WTC11 (cell line): ENCODE data around the gene UBAP2L. TPM values are rescaled to one million over a fixed set of nuclear protein-coding genes. Genes with fewer than 3 reads are reported as not detected.

ENCODE experiments used
- ATAC-seq: fragments of 200-7000 bp; cut with Tn5 transposase; 2 replicates; pipeline ENCODE4 v1.10.0; 2021; ENCODE audit warnings: mild to moderate bottlenecking, moderate library complexity
- CTCF ChIA-PET: fragments of 300-600 bp; sonication (Branson Sonifier 250); formaldehyde crosslinking; loops from one replicate; lab custom pipeline; 2021; ENCODE audit warnings: antibody characterized with exemption; lab: Charles Lee
- POLR2A ChIA-PET: fragments of 350-600 bp; sonication (Branson Sonifier 250); formaldehyde crosslinking; loops from one replicate; lab custom pipeline; 2021; ENCODE audit warnings: antibody characterized with exemption; lab: Charles Lee
- DNase-seq: peaks from one replicate; pipeline ENCODE4 v3.0.0; 2021; ENCODE audit warnings: low spot score
- H3K27ac Mint-ChIP-seq: 2 replicates; pipeline ENCODE4 v1.8.0; 2021; ENCODE audit warnings: mixed read lengths
- H3K27me3 Mint-ChIP-seq: 2 replicates; pipeline ENCODE4 v1.8.0; 2021; ENCODE audit warnings: low read depth, mild to moderate bottlenecking, moderate library complexity, mixed read lengths
- H3K36me3 Mint-ChIP-seq: 2 replicates; pipeline ENCODE4 v1.8.0; 2021; ENCODE audit warnings: mixed read lengths
- H3K4me1 Mint-ChIP-seq: 2 replicates; pipeline ENCODE4 v1.8.0; 2022; ENCODE audit warnings: mixed read lengths
- H3K4me3 Mint-ChIP-seq: 2 replicates; pipeline ENCODE4 v1.8.0; 2021; ENCODE audit warnings: mild to moderate bottlenecking, moderate library complexity, mixed read lengths
- H3K9me3 Mint-ChIP-seq: 2 replicates; pipeline ENCODE4 v1.8.0; 2021; ENCODE audit warnings: mixed read lengths
- ATF2 ChIP-seq: sonication (generic); formaldehyde crosslinking; IDR thresholded peaks from 2 replicates; pipeline ENCODE4 v1.8.1; 2022; ENCODE audit warnings: low read depth, missing genetic modification reagents, borderline replicate concordance
- ATF3 ChIP-seq: sonication (generic); formaldehyde crosslinking; conservative IDR thresholded peaks from 2 replicates; pipeline ENCODE4 v1.8.1; 2022; ENCODE audit warnings: mild to moderate bottlenecking, missing genetic modification reagents
- CDX4 ChIP-seq: fragments of 250-450 bp; sonication (Bioruptor Pico); IDR thresholded peaks from 2 replicates; pipeline ENCODE4 v1.9.0; 2021; ENCODE audit warnings: moderate library complexity, mild to moderate bottlenecking, inconsistent platforms, borderline replicate concordance
- CREB1 ChIP-seq: sonication (generic); formaldehyde crosslinking; IDR thresholded peaks from 2 replicates; pipeline ENCODE4 v1.8.0; 2023; ENCODE audit warnings: mild to moderate bottlenecking, missing genetic modification reagents
- E2F1 ChIP-seq: sonication (generic); formaldehyde crosslinking; IDR thresholded peaks from 2 replicates; pipeline ENCODE4 v1.8.0; 2022; ENCODE audit warnings: mild to moderate bottlenecking, missing genetic modification reagents
- ELF4 ChIP-seq: sonication (generic); formaldehyde crosslinking; IDR thresholded peaks from 2 replicates; pipeline ENCODE4 v1.8.1; 2022; ENCODE audit warnings: low read depth, mild to moderate bottlenecking, moderate library complexity, missing genetic modification reagents
- KAT7 ChIP-seq: sonication (generic); formaldehyde crosslinking; IDR thresholded peaks from 2 replicates; pipeline ENCODE4 v1.8.1; 2023; ENCODE audit warnings: missing genetic modification reagents, mild to moderate bottlenecking, borderline replicate concordance
- MAX ChIP-seq: sonication (generic); formaldehyde crosslinking; IDR thresholded peaks from 2 replicates; pipeline ENCODE4 v1.8.0; 2022; ENCODE audit warnings: mild to moderate bottlenecking, missing genetic modification reagents
- MYBL2 ChIP-seq: sonication (generic); formaldehyde crosslinking; IDR thresholded peaks from 2 replicates; pipeline ENCODE4 v1.8.1; 2023; ENCODE audit warnings: mild to moderate bottlenecking, moderate library complexity, missing genetic modification reagents
- NFE2L1 ChIP-seq: sonication (generic); formaldehyde crosslinking; IDR thresholded peaks from 2 replicates; pipeline ENCODE4 v1.8.1; 2023; ENCODE audit warnings: missing genetic modification reagents
- SOX15 ChIP-seq: fragments of 250-450 bp; sonication (Bioruptor Pico); IDR thresholded peaks from 2 replicates; pipeline ENCODE4 v1.9.0; 2021; ENCODE audit warnings: mild to moderate bottlenecking
- TEAD1 ChIP-seq: sonication (generic); formaldehyde crosslinking; IDR thresholded peaks from 2 replicates; pipeline ENCODE4 v1.8.0; 2022; ENCODE audit warnings: mild to moderate bottlenecking, missing genetic modification reagents
- USF2 ChIP-seq: sonication (generic); formaldehyde crosslinking; IDR thresholded peaks from 2 replicates; pipeline ENCODE4 v1.8.1; 2023; ENCODE audit warnings: mild to moderate bottlenecking, missing genetic modification reagents, moderate library complexity
- ZBTB21 ChIP-seq: sonication (generic); formaldehyde crosslinking; IDR thresholded peaks from 2 replicates; pipeline ENCODE4 v1.8.1; 2023; ENCODE audit warnings: mild to moderate bottlenecking, missing genetic modification reagents, borderline replicate concordance
- ZNF263 ChIP-seq: sonication (generic); formaldehyde crosslinking; IDR thresholded peaks from 2 replicates; pipeline ENCODE4 v1.8.1; 2022; ENCODE audit warnings: low read depth, mild to moderate bottlenecking, moderate library complexity, missing genetic modification reagents
- ZNF281 ChIP-seq: sonication (generic); formaldehyde crosslinking; IDR thresholded peaks from 2 replicates; pipeline ENCODE4 v1.8.0; 2023; ENCODE audit warnings: mild to moderate bottlenecking, missing genetic modification reagents
- ZNF416 ChIP-seq: fragments of 250-450 bp; sonication (Bioruptor Pico); IDR thresholded peaks from 2 replicates; pipeline ENCODE4 v1.9.0; 2021; ENCODE audit warnings: mild to moderate bottlenecking, inconsistent platforms
- ZNF512 ChIP-seq: sonication (generic); formaldehyde crosslinking; IDR thresholded peaks from 2 replicates; pipeline ENCODE4 v1.8.1; 2022; ENCODE audit warnings: missing genetic modification reagents, borderline replicate concordance
- ZSCAN18 ChIP-seq: fragments of 250-450 bp; sonication (Bioruptor Pico); IDR thresholded peaks from 2 replicates; pipeline ENCODE4 v2.1.2; 2022; ENCODE audit warnings: mild to moderate bottlenecking, moderate library complexity
- total RNA-seq: library from RNA; stranded (reverse); gene quantifications from 3 replicates; pipeline ENCODE4 v1.2.3, GENCODE V29; 2021

The UBAP2L gene
- total RNA-seq, 1 experiment from 2014 or later: 205 TPM

- Mint-ChIP-seq H3K4me3 (no peak overlapping the region), H3K4me1 (peaks cover 16% of the 10 kb centered on the region), H3K9me3 (no peaks in the 10 kb centered on the region), H3K27ac (no peak overlapping the region), H3K27me3 (peaks cover 9% of the 10 kb centered on the region; the same call in 1 of the 2 replicates), H3K36me3 (no peaks in the 10 kb centered on the region)
- DNase-seq: no peak
- ATAC-seq: no peak
- POLR2A ChIA-PET: no interaction called here
- CTCF ChIA-PET: interaction anchor here (1.4 to 2.8 kb wide), 2 partner anchors 136 to 143 kb away, joined by 4 to 10 read pairs; no protein-coding TSS in a partner anchor
- TF ChIP-seq TEAD1: no peak
- no peak for TF ChIP-seq ZNF281 (CRISPR knock-in tag)
- no peak for TF ChIP-seq CDX4
- no peak for TF ChIP-seq MYBL2 (CRISPR knock-in tag)
- no peak for TF ChIP-seq ZNF512 (CRISPR knock-in tag)
- no peak for TF ChIP-seq USF2 (CRISPR knock-in tag)
- no peak for TF ChIP-seq ELF4
- no peak for TF ChIP-seq CREB1 (CRISPR knock-in tag)
- no peak for TF ChIP-seq MAX (CRISPR knock-in tag)
- no peak for TF ChIP-seq ZNF263
- no peak for TF ChIP-seq ATF2 (CRISPR knock-in tag)
- TF ChIP-seq ATF3 (CRISPR knock-in tag): no peak
- TF ChIP-seq SOX15 (CRISPR knock-in tag): no peak
- TF ChIP-seq NFE2L1 (CRISPR knock-in tag): no peak
- no peak for TF ChIP-seq KAT7 (CRISPR knock-in tag)
- no peak for TF ChIP-seq E2F1 (CRISPR knock-in tag)
- no peak for TF ChIP-seq ZSCAN18
- no peak for TF ChIP-seq ZBTB21 (CRISPR knock-in tag)
- TF ChIP-seq ZNF416 (CRISPR knock-in tag): no peak
Observed at GRCh38 chr1:154192476-154192875, 28.3 kb upstream of the UBAP2L start.
